ENCODE measurements around the gene CD300E.

The CD300E gene

GRCh38 chr17:74565126-74565525, 58.4 kb downstream of the CD300E start:
- DNase-seq (ENCODE audit: low spot score), result no peak

- no peak for DNase-seq (ENCODE audit: low spot score)
These were observed 60.2 kb downstream of the CD300E start for GRCh38 chr17:74563358-74563757.

GRCh38 chr17:74561586-74561985, 62.0 kb downstream of the CD300E start:
- DNase-seq (ENCODE audit: low spot score), result no peak
